ENCODE measurements around the gene ETV3. TPM values are rescaled to one million over a fixed set of nuclear protein-coding genes. Genes with fewer than 3 reads are reported as not detected.

Gene ETV3
- total RNA-seq, 1 experiment from 2014 or later = 12.0 TPM

DNA sequence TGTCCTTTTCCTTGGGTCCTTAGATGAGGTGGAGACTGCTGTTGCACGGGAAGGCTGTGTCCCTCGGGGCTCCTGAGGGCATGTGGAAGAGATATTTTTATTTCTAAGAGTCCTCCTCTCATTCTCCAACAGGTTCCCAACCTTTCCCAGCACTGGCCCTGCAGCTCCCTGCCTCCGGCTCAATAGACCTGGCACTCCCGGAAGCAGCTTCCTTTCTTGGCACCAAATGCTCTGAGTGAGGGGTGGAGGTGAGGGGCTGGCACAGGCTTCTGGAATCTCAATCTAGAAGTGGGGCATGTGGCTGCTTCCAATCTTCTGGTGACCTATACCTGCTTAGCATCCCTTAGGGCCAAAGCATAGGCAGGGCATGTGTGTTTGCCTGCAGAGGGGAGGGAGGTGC is 43.1 kb downstream of the ETV3 start:
- DNase-seq (ENCODE audit: low read depth) = no peak

DNA sequence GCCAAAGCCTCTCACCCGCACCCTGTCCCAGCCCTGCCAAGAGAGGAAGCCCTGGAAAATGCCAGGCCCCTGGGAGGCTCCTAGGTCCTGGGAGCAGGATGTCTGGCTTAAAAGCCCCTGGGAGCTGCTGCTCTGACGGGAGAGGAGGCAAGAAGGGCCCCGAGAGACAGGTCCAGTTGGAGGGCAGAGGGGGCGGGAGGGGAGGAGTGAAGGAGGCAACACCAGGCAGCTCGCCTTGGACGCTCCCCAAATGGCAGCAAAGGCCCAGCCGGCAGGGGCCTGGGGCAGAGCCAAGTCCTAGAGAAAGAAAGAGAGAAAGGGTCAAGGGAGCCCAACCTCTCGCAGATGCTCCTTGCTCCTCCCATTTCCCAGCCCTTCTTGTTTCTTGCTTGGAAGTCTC is 45.4 kb downstream of the ETV3 start:
- DNase-seq (ENCODE audit: low read depth) = no peak

DNA sequence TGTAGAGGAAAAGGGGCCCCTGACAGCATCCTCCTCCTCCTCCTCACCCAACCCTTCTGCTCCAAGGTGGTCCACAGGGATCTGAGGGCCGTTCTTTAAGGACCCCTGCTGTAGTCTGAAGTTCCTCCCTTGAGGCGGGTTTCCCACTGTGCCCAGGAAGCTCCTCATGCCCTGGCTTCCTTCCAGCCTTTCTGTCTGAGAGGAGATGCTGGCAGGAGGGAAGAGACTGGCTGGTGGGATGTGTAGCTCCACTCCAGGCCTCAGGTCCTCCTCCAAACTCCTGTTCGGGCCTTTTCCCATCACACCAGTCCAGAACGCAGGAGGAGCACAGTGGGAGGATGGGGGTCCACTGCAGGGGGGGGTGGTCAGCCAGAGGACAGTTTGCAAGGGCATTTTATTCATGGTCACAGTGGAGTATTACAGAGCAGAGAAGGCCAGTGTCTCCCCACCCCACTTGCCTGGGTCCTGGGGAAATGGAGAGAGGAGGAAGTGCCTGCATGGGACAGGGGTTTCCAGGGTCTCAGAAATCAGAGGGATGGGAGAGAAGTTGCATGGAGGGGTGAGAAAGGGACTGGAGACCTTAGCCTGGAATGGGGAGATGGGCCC is 46.4 kb downstream of the ETV3 start:
- no peak for DNase-seq (ENCODE audit: low read depth)

DNA sequence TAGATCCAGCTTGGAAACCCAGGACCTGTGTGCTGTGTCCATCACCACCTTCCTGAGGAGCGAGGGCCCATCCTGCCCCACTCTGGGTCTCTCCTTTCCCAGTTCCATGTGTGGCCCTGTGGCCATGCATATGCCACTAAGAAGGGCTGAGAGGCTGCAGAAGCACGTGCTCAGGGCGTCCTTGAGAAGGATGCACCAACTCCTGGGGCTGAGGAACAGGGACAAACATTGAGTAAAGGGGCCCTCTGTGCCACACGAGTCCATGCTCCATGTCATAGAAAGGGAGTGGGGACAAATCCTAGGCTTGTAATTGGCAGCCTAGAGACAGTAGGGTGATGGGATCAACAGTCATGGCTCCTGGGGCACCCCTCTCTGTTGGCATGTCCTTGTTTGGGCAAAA is 47.0 kb downstream of the ETV3 start:
- DNase-seq (ENCODE audit: low read depth) = no peak

DNA sequence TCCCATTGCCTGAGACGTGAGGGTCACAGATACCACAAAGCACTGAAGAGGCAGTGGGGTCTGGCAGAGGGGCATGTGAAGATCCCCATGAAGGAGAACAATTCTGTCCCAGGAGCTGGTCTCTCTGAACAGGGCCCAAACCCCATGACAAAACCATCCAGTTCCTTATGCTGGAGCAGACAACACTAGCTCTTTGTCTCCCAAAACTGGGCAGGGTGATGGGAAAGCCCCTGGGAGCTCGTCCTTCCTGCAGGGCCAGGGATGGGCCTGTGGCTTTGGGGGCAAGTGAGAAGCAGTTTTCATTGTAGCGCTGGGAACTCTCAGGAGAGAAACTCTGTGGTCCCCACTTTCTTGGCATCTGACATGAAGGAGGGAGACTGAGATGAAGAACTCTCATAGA is 47.4 kb downstream of the ETV3 start:
- no peak for DNase-seq (ENCODE audit: low read depth)

- peak; percentile 59 for DNase-seq (ENCODE audit: low read depth)
These were observed 48.0 kb downstream of the ETV3 start for GRCh38 chr1:157090196-157090647.

GRCh38 chr1:157089789-157090188 is 48.4 kb downstream of the ETV3 start:
- DNase-seq (ENCODE audit: low read depth) = no peak

DNA sequence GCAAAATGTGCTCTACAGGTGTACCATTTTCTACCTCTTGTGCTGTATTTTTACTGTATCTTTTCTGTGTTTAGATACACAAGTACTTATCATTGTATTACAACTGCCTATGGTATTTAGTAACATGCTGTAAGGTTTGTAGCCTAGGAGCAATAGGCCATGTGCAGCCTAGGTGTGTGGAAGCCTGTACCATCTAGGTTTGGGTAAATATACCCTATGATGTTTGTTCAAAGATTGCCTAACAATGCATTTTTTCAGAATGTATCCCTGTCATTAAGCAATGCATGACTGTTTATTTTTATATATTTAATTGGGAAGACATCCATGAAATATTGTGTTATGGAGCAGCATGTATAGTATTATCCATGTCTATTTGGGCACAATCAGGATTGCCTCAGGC is 49.6 kb downstream of the ETV3 start:
- DNase-seq (ENCODE audit: low read depth) = no peak

GRCh38 chr1:157087030-157087429 is 51.2 kb downstream of the ETV3 start:
- DNase-seq (ENCODE audit: low read depth) = no peak

GRCh38 chr1:157086299-157086698 is 51.9 kb downstream of the ETV3 start:
- DNase-seq (ENCODE audit: low read depth) = no peak

DNA sequence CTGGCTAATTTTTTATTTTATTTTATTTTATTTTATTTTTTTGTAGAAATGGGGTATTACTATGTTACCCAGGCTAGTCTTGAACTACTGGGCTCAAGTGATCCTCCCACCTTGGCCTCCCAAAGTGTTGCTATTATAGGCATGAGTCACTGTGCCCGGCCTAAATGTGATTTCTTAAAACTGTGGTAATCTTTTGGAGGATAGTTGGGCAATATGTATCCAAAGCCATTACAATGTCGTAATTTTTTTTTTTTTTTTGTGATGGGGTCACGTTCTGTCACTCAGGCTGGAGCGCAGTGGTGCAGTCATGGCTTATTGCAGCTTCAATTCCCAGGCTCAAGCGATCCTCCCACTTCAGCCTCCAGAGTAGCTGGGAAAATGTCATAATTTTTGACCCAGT is 52.8 kb downstream of the ETV3 start:
- peak; percentile 27 for DNase-seq (ENCODE audit: low read depth)

DNA sequence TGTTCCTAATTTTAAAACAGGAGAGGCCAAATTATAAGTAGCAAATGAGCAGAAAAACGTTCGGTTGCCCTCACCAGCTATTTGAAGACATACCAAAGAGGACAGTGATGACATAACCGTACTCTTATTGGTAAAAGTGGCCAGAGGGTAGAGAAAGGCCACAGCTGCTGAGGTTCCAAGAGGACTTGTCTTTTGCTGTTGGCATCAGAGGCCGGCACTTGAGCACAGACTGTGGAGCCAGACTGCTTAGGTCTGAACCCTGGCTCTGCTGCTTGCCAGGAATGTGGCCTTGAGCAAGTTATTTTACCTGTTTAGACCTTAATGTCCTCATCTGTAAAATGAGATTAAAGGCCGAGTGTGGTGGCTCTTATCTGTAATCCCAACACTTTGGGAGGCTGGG is 53.5 kb downstream of the ETV3 start:
- no peak for DNase-seq (ENCODE audit: low read depth)

DNA sequence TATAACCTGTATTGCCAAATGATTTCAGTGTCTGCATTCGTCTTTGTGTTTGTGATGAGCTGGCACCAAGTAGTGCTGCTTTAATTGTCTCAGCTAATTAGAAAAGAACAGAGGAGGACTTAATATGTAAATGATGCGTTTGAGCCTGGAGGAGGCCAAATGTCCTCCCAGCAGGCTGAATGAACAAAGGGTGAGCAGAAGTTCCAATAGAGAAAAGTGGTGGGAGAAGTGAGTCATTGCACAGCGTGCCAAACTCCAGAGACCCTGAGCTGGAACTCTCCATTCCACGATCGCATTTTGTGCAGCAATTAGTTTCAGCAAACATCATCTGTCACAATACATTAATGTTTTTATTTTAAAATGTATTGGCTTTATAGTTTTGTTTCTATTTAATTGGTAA is 56.5 kb downstream of the ETV3 start:
- DNase-seq (ENCODE audit: low read depth) = no peak

DNA sequence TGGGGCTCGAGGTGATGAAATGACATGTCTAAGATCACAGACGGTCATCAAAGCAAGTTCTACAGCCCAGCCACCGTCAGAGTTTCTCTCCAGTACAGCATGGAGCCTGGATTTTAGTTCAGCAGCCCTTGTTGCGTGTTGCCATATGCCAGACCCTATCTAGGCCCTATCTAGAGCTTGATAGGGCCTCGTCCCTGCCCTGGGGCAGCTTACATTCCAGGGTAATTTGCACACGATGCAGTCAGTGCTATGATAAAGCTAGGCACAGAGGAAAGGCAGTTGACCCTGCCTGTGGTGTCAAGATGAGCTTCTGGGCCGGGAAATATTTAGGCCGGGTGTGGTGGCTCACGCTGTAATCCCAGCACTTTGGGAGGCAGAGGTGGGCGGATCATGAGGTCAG is 57.5 kb downstream of the ETV3 start:
- DNase-seq (ENCODE audit: low read depth) = no peak

- DNase-seq (ENCODE audit: low read depth) = no peak
These were observed 60.8 kb downstream of the ETV3 start for GRCh38 chr1:157077394-157077793.

DNA sequence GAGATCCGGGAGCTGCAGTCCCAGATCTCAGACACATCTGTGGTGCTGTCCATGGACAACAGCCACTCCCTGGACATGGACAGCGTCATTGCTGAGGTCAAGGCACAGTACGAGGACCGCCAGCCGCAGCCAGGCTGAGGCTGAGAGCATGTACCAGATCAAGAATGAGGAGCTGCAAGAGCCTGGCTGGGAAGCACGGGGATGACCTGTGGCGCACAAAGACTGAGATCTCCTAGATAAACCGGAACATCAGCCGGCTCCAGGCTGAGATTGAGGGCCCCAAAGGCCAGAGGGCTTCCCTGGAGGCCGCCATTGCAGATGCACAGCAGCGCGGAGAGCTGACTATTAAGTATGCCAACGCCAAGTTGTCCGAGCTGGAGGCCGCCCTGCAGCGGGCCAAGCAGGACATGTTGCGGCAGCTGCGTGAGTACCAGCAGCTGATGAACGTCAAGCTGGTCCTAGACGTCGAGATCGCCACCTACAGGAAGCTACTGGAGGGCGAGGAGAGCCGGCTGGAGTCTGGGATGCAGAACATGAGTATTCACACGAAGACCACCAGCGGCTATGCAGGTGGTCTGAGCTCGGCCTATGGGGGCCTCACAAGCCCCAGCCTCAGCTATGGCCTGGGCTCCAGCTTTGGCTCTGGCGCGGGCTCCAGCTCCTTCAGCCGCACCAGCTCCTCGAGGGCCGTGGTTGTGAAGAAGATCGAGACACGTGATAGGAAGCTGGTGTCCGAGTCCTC is 64.1 kb downstream of the ETV3 start:
- peak; percentile 32 for DNase-seq (ENCODE audit: low read depth)

Other genes with a start within 250 kb of the ETV3 start
- gene PEAR1, start 244.7 kb downstream of the ETV3 start, total RNA-seq (2014; rRNA removed; shearing (Covaris generic)) = 4.1 and 5.2 TPM in 2 replicates
- gene LRRC71, start 217.8 kb downstream of the ETV3 start, total RNA-seq (2014; rRNA removed; shearing (Covaris generic)) = not detected in 2 replicates
- 17.7 and 19.0 TPM in 2 replicates for gene ARHGEF11, start 92.7 kb downstream of the ETV3 start, total RNA-seq (2014; rRNA removed; shearing (Covaris generic))
- not detected in 2 replicates for gene ETV3L, start 38.6 kb downstream of the ETV3 start, total RNA-seq (2014; rRNA removed; shearing (Covaris generic))

All from HT1080 (cell line).